ENCODE measurements around the gene DNAJC27. TPM values are rescaled to one million over a fixed set of nuclear protein-coding genes. Genes with fewer than 3 reads are reported as not detected.

Gene DNAJC27
- total RNA-seq, 2 donors from 2014 or later = 15.0 to 27.2 TPM

DNA sequence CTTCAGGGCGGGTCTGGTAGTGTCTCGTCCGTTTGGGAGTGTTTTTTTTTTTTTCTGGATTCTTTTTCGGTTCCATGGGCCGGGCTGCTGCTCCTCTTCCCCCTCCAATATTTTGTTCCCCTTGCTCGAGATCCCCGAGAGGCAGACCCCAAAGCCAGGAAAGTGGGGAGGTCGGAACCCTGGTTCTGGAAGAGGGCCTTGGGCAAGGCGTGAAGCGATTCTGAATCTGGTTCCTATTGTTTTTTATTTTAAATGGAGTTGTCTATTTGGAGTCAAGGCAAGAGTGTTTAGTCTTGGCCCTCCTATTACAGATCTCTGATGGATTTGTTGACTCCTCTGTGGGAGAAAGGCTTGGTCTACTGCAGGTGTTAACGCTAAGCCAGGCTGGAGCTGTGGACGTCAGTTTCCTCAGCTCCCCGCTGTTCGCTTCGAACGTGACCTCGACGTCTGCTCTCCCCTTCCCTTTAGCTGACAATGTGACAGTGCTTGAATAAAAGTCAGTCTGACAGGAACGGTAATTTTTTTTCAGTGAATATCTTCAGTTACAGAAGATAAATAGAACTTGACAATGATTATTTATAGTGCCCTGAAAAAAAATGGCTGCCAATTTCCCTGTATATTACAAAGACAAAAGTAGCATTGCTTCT, 683 bp upstream of the DNAJC27 start:
- Histone ChIP-seq H3K9me3 (no peaks in the 10 kb centered on the region), H3K4me3 (peak overlapping the region; percentile 96), H3K4me1 (ENCODE audit: control insufficient read depth in 1 of 2, low read depth in 2 of 2) (peaks cover 0 to 21% of the 10 kb centered on the region in 2 donors), H3K36me3 (no peaks in the 10 kb centered on the region), H3K27me3 (replicated peaks; ENCODE audit: insufficient read depth) (no peaks in the 10 kb centered on the region), H3K27ac (peak overlapping the region; percentile 99)
- DNase-seq (ENCODE audit: low spot score) (no peak), ATAC-seq (ENCODE audit: insufficient number of reproducible peaks, low FRiP score, low read depth) (peak; percentile 4)
- TF ChIP-seq, protein P1, sequence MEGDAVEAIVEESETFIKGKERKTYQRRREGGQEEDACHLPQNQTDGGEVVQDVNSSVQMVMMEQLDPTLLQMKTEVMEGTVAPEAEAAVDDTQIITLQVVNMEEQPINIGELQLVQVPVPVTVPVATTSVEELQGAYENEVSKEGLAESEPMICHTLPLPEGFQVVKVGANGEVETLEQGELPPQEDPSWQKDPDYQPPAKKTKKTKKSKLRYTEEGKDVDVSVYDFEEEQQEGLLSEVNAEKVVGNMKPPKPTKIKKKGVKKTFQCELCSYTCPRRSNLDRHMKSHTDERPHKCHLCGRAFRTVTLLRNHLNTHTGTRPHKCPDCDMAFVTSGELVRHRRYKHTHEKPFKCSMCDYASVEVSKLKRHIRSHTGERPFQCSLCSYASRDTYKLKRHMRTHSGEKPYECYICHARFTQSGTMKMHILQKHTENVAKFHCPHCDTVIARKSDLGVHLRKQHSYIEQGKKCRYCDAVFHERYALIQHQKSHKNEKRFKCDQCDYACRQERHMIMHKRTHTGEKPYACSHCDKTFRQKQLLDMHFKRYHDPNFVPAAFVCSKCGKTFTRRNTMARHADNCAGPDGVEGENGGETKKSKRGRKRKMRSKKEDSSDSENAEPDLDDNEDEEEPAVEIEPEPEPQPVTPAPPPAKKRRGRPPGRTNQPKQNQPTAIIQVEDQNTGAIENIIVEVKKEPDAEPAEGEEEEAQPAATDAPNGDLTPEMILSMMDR (IDR thresholded peaks at IDR 0.05) = no peak

DNA sequence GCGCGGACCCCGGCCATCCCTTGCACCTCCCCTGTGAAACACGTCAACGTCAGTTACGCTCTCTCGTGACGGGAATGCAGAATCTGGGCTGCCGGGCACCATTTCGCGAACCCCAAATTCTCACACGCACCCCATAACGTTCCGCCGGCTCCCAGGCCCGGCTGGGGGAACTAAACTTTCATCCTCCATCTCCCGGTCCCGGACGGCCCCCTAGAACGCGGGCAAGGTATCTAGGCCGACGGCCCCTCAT, 544 bp downstream of the DNAJC27 start:
- ATAC-seq (ENCODE audit: insufficient number of reproducible peaks, low FRiP score, low read depth) (no peak), DNase-seq (ENCODE audit: low spot score) (no peak)
- TF ChIP-seq, protein P1 (IDR thresholded peaks at IDR 0.05) = no peak
- Histone ChIP-seq H3K4me1 (ENCODE audit: control insufficient read depth in 1 of 2, low read depth in 2 of 2) (peaks cover 0 to 21% of the 10 kb centered on the region in 2 donors), H3K36me3 (peaks cover under 1% of the 10 kb centered on the region), H3K9me3 (no peaks in the 10 kb centered on the region), H3K27ac (peak overlapping the region; percentile 99), H3K4me3 (peak overlapping the region; percentile 96), H3K27me3 (replicated peaks; ENCODE audit: insufficient read depth) (no peaks in the 10 kb centered on the region)

DNA sequence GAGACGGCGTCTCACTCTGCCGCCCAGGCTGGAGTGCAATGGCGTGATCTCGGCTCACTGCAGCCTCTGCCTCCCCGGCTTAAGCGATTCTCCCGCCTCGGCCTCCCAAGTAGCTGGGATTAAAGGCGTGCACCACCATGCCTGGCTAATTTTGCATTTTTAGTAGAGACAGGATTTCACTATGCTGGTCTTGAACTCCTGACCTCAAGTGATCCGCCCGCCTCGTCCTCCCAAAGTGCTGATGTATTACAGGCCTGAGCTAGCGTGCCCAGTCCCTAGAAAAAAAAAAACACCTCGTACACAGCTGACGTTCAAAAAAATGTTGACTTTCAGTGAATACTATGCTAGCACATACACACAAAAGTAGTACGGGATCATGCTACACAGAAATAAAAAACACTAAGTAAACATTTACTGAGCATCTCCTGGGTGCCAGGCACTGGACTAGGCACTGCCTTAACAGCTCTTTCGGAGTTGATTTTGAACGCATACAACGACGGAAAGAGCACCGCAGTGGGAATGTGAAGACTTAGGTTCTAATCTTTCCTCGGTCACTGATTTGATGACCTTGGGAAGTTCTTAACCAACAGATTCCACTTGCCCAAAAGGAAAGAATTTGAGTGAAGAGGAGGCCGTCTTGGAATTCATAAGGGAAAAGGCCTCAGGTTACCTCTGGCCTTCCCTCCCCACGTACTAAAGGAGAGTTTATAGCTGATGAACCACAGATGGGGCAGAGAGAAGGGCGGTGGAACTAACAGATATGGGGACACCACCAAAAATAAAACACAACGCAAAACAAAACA, 1.1 kb downstream of the DNAJC27 start:
- ATAC-seq (ENCODE audit: insufficient number of reproducible peaks, low FRiP score, low read depth) (no peak), DNase-seq (ENCODE audit: low spot score) (no peak)
- H3K27ac ChIP-seq = peak overlapping the region; percentile 99
- TF ChIP-seq, protein P1 (IDR thresholded peaks at IDR 0.05) = no peak
- H3K27me3 ChIP-seq (replicated peaks; ENCODE audit: insufficient read depth) = no peaks in the 10 kb centered on the region
- H3K4me1 ChIP-seq (ENCODE audit: control insufficient read depth in 1 of 2, low read depth in 2 of 2) = peaks cover 0 to 16% of the 10 kb centered on the region in 2 donors
- H3K4me3 ChIP-seq = peak overlapping the region; percentile 96
- no peaks in the 10 kb centered on the region for H3K9me3 ChIP-seq
- peaks cover 5% of the 10 kb centered on the region for H3K36me3 ChIP-seq

DNA sequence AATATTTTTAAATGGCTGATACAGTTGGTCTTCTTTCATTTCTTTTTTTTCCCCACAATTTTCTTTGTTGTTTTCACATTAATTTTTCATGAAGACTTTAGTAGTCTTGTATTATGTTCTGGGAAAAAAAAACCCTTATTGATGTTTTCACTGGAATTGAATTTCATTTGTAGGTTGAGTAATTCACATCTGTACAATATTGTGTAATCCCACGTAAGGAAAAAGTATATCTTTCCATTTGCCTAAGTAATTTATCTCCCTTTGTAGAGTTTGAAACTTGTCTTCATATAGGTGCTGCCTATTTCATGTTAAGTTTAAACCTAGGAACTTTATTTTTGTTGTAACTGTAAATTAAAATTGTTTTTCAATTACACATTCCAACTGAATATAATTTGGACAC, 2.0 kb downstream of the DNAJC27 start:
- Histone ChIP-seq H3K4me1 (ENCODE audit: control insufficient read depth in 1 of 2, low read depth in 2 of 2) (peaks cover 0 to 15% of the 10 kb centered on the region in 2 donors), H3K4me3 (no peak overlapping the region), H3K27ac (no peak overlapping the region), H3K36me3 (peaks cover 10% of the 10 kb centered on the region), H3K9me3 (no peaks in the 10 kb centered on the region), H3K27me3 (replicated peaks; ENCODE audit: insufficient read depth) (no peaks in the 10 kb centered on the region)
- ATAC-seq (ENCODE audit: insufficient number of reproducible peaks, low FRiP score, low read depth) = no peak
- DNase-seq (ENCODE audit: low spot score) = no peak
- TF ChIP-seq, protein P1 (IDR thresholded peaks at IDR 0.05) = no peak

DNA sequence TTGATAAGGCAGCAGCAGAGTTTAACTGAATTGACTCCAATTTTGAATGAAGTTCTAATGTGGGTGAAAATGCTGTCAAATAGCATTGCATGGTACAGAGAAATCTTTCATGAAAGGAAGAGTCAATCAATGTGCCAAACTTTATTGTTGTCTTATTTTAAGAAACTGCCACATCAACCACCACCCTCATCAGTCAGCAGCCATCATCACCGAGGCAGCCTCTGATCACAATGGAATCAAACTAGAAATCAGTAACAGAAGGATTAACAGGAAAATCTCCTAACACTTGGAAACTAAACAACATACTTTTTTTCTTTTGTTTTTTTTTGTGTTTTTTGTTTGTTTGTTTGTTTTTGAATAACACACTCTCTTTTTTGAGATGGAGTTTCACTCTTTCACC, 9.9 kb downstream of the DNAJC27 start:
- Histone ChIP-seq H3K4me3 (no peak overlapping the region), H3K27me3 (replicated peaks; ENCODE audit: insufficient read depth) (no peaks in the 10 kb centered on the region), H3K4me1 (ENCODE audit: control insufficient read depth in 1 of 2, low read depth in 2 of 2) (no peaks in the 10 kb centered on the region), H3K9me3 (no peaks in the 10 kb centered on the region), H3K36me3 (peaks cover 27% of the 10 kb centered on the region), H3K27ac (no peak overlapping the region)
- DNase-seq (ENCODE audit: low spot score) = no peak
- TF ChIP-seq, protein P1 (IDR thresholded peaks at IDR 0.05) = no peak
- no peak for ATAC-seq (ENCODE audit: insufficient number of reproducible peaks, low FRiP score, low read depth)

Measured in thoracic aorta (tissue), 2 donors.